Stomach (tissue), 9 donors: ENCODE data around the gene RGS12. TPM values are rescaled to one million over a fixed set of nuclear protein-coding genes. Genes with fewer than 3 reads are reported as not detected.

ENCODE experiments used
- DNase-seq, 2 donors: peaks; one replicate each; pipeline versions ENCODE4 v3.0.0 to v3.0.0-alpha.2; 2013 to 2019
- H3K27ac ChIP-seq, 5 donors: fragments of 200-600 bp in 4 of 5; sonication (generic) in 4 of 5; one replicate each; pipeline ENCODE4 v1.5.1; 2013 to 2019; ENCODE audit warnings: mild to moderate bottlenecking in 1 of 5, moderate library complexity in 1 of 5
- H3K27me3 ChIP-seq, 3 donors: fragments of 200-600 bp; sonication (generic); one replicate each; pipeline ENCODE4 v1.5.1; 2017 to 2019; ENCODE audit warnings: mixed run types in 1 of 3
- H3K36me3 ChIP-seq, 4 donors: fragments of 200-600 bp; sonication (generic); 1 replicate in 3 of 4; 2 replicates in 1 of 4; pipeline ENCODE4 v1.5.1; 2016 to 2019
- H3K4me1 ChIP-seq, 4 donors: fragments of 200-600 bp; sonication (generic); one replicate each; pipeline ENCODE4 v1.5.1; 2016 to 2019
- H3K4me3 ChIP-seq, 4 donors: fragments of 200-600 bp; sonication (generic) in 3 of 4; one replicate each; pipeline ENCODE4 v1.5.1; 2016 to 2019; ENCODE audit warnings: mild to moderate bottlenecking in 1 of 4
- H3K9me3 ChIP-seq, 4 donors: fragments of 200-600 bp; sonication (generic); one replicate each; pipeline ENCODE4 v1.5.1; 2016 to 2019
- CTCF ChIP-seq, 7 experiments: fragments of 450-650 bp in 4 of 7; fragments of 200-600 bp in 3 of 7; sonication (generic) in 3 of 7; IDR thresholded peaks; one replicate each; pipeline ENCODE4 v1.5.1; 2016 to 2019; ENCODE audit warnings: antibody characterized with exemption in 7 of 7, control low read depth in 2 of 7, mild to moderate bottlenecking in 1 of 7
- EP300 ChIP-seq: sonication (generic); formaldehyde crosslinking; IDR thresholded peaks from one replicate; pipeline ENCODE4 v1.6.1; 2017; ENCODE audit warnings: antibody characterized with exemption
- POLR2A ChIP-seq, 4 donors: fragments of 450-650 bp; IDR thresholded peaks; one replicate each; pipeline ENCODE4 v1.6.1; 2016; ENCODE audit warnings: antibody characterized with exemption in 4 of 4, control low read depth in 2 of 4, mild to moderate bottlenecking in 1 of 4, moderate library complexity in 1 of 4
- POLR2AphosphoS5 ChIP-seq, 3 donors: sonication (generic); formaldehyde crosslinking; IDR thresholded peaks; one replicate each; pipeline ENCODE4 v1.6.1; 2016; ENCODE audit warnings: antibody characterized with exemption in 3 of 3
- WGBS, 5 donors: extraction: QIAGEN DNeasy Blood & Tissue Kit in 3 of 5; methylation state at CpG; one replicate each; pipeline versions ENCODE4 v1.1.5 to v1.1.7; 2013 to 2018; 5-methylcytosine and 5-hydroxymethylcytosine counted together
- intact Hi-C: fragments of 100-400 bp; cut with DNase I; formaldehyde crosslinking; loops from one replicate; pipeline ENCODE4 v1.15.1; 2023; ENCODE audit warnings: low total_unique reads
- polyA plus RNA-seq, 3 donors: library from polyadenylated mRNA; stranded (reverse); fragments of 200-250 nt; gene quantifications; one replicate each; pipeline ENCODE4 v1.2.3, GENCODE V29; 2013
- total RNA-seq, 5 donors: library from RNA; depleted of rRNA; stranded (reverse); fragments of >200 nt; gene quantifications; one replicate each; pipeline versions ENCODE4 v1.1.0 to v1.2.3, GENCODE V29; 2014 to 2016
- donor health status: healthy with polysubstance abuse.
- donor health status: Bipolar disorder and iron deficiency.
- donor health status: healthy.

The RGS12 gene
- total and polyA plus RNA-seq, 8 donors: 3.5 to 51.8 (median 19.7) TPM

GRCh38 chr4:3248811-3249661 is 43.8 kb upstream of the RGS12 start, which contains the start of gene MSANTD1:
TSS of gene MSANTD1 (plus strand) at chr4:3249159. CDS start at chr4:3249223, 64 bp downstream.
- Histone ChIP-seq H3K4me3 (no peak within 1 kb of the TSS), H3K27me3 (no peaks in the 10 kb centered on the region), H3K27ac (peak within 1 kb of the TSS in 2 of 5 donors; percentile 20 to 37), H3K9me3 (no peaks in the 10 kb centered on the region), H3K36me3 (peaks cover 0 to 15% (median 6%) of the 10 kb centered on the region in 4 donors), H3K4me1 (peaks cover 0 to 18% (median 6%) of the 10 kb centered on the region in 4 donors)
- intact Hi-C loops: no loop called here
- peak in 1 of 2 donors; percentile 91 for DNase-seq
- TF ChIP-seq EP300: no peak
- peak in 1 of 3 donors; percentile 40 for TF ChIP-seq POLR2AphosphoS5 (IDR thresholded peaks at IDR 0.05)
- no peak for TF ChIP-seq CTCF (IDR thresholded peaks at IDR 0.05)
- 84 to 90% (median 89%) methylated on average over 34 to 72 of the region's 72 CpGs for WGBS, 5 donors

- no peaks in the 10 kb centered on the region for H3K27me3 ChIP-seq
- H3K27ac ChIP-seq: peak overlapping the region in 1 of 5 donors; percentile 37
- H3K36me3 ChIP-seq: peaks cover 0 to 9% (median 4%) of the 10 kb centered on the region in 4 donors
- no peak overlapping the region for H3K4me3 ChIP-seq
- DNase-seq: no peak
- TF ChIP-seq POLR2A (IDR thresholded peaks at IDR 0.05) (no peak), EP300 (no peak), POLR2AphosphoS5 (IDR thresholded peaks at IDR 0.05) (no peak), CTCF (IDR thresholded peaks at IDR 0.05) (no peak)
- 85 to 94% (median 91%) methylated on average over 17 to 20 of the region's 20 CpGs for WGBS, 5 donors
- intact Hi-C loops: no loop called here
- H3K4me1 ChIP-seq: peaks cover 0 to 18% (median 6%) of the 10 kb centered on the region in 4 donors
- H3K9me3 ChIP-seq: no peaks in the 10 kb centered on the region
These were observed 42.9 kb upstream of the RGS12 start for GRCh38 chr4:3249711-3250437.

GRCh38 chr4:3250438-3250955 is 42.3 kb upstream of the RGS12 start:
- 72 to 82% (median 76%) methylated on average over 14 of the region's 14 CpGs for WGBS, 5 donors
- Histone ChIP-seq H3K4me1 (peaks cover 0 to 18% (median 6%) of the 10 kb centered on the region in 4 donors), H3K36me3 (peaks cover 0 to 10% (median 5%) of the 10 kb centered on the region in 4 donors), H3K27ac (peak overlapping the region in 1 of 5 donors; percentile 18), H3K9me3 (no peaks in the 10 kb centered on the region), H3K27me3 (no peaks in the 10 kb centered on the region), H3K4me3 (no peak overlapping the region)
- DNase-seq: peak in 1 of 2 donors; percentile 77
- no peak for TF ChIP-seq CTCF (IDR thresholded peaks at IDR 0.05)
- TF ChIP-seq POLR2AphosphoS5 (IDR thresholded peaks at IDR 0.05): no peak
- no peak for TF ChIP-seq EP300
- no peak for TF ChIP-seq POLR2A (IDR thresholded peaks at IDR 0.05)
- intact Hi-C loops: no loop called here
